EH (cell line): ENCODE measurements around the gene ELF5.

Experiments
- DNase-seq: peaks from one replicate; pipeline ENCODE4 v3.0.0-alpha.2; 2015; ENCODE audit warnings: low read depth

ELF5 gene

GRCh38 chr11:34513682-34514449 is at the start of gene ELF5:
Gene ELF5 (minus strand): TSS chr11:34513794. CDS start chr11:34505749, 8,045 bp downstream.
- DNase-seq, result no peak

DNA sequence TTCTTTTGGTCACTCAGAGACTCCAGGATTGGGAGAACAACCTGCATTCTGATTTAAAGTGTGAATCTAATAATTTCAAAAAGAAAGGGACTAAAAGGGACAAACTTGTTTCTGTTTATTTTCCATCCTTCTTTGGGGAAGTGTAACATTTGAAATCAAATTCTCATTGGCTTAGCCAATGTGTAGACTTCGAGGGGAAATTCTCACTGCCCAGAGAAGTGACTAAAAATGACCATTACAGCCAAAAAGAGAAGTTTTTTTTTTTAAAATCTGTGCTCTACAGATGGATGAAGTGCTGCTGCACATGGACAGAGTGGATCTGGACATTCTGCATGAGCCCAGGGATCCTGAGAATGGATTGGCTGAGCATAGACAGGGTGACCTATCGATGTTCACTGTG is 49.4 kb upstream of the ELF5 start:
- DNase-seq, result no peak

- no peak for DNase-seq
These were observed 46.9 kb upstream of the ELF5 start for GRCh38 chr11:34560511-34560910.

GRCh38 chr11:34558673-34559072 is 45.1 kb upstream of the ELF5 start:
- no peak for DNase-seq

GRCh38 chr11:34558211-34558610 is 44.6 kb upstream of the ELF5 start:
- no peak for DNase-seq

DNA sequence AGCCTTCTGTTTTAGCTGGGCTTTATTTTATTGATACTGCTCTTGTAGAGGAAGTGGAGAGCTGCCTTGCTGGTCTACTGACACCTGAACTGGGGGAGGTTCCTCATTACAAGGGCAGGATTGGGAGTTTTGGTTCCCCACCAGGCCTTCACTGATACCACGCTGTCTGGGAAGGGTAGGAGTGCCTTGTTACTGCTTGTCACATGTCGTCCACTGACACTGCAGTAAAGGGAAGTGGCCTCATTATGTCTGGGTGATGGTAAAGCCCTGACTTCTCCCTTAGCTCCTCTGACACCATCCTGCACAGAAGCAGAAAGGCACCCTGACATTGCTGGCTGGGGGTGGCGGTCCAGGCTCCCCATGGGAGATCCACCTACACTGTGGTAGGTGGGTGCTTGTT is 38.7 kb upstream of the ELF5 start:
- no peak for DNase-seq

GRCh38 chr11:34549271-34549670 is 35.7 kb upstream of the ELF5 start:
- DNase-seq, result no peak

- no peak for DNase-seq
These were observed 34.7 kb upstream of the ELF5 start for GRCh38 chr11:34548278-34548677.

DNA sequence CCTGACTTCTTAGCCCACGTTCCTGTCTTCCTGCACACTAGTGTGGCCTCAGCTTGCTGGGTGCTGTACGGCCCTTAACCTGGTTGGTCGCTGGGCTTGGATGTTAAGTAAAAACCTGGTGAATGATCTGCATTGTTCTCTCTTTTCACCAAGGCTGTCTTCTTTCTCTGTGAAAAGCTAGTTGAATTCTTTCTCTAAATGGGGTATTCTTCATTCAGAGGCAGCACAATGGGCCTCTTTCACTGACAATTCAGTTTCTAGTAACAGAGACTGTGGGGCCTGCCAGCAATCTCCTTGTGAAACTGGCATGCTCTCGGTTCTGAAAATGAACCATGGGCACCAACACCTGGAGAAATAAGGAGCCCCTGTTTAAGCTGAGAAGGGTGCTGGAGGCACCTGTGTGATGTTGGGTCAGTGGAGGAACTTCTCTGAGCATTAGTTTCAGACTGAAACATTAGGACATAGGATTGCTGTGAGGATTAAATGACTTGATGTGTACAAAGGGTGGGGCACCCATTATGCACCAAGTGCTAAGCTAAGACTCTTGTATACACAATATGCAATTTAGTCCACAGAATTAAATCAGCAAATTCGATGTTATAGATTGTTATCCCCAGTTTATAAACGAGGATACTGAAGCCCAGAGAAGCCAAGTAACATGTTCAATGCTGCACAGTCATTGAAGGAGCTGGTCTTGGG is 33.1 kb upstream of the ELF5 start:
- no peak for DNase-seq

DNA sequence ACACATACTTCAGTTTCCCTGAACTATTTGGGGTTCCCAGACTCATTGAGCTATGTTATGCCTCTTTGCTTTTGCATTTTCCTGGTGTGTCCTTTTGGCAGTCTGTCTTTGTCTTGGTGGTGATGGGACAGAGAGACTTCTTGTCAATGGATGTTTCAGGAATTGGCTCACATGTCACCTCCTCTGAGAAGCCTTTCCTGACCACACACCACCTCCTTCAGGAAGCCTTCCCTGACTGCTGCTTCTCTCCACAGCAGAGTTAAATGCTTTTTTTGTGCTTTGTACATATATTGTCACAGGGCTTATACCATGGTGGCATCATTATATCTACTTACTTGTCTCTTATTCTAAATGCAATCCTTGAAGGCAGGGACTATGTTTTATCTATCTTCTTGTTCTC is 28.5 kb upstream of the ELF5 start:
- DNase-seq, result no peak

DNA sequence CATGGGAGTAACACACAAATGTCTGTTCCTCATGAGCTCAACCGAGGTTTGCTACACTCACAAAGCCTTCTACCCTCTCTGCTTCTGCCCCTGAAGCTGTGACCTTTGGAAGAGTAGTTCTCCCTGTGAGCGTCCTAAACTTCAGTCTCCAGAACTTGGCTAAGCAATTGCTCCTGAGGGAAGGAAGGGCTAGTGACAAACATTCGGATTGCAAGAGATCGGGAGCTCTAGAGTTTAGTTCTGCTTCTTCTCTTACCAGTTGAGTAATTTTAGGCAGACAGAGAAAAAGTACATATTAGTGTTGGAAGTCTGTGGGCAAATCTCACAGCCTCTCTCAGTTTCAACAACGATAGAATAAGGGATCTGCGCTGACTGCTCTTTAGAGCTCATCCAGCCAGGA is 27.3 kb upstream of the ELF5 start:
- DNase-seq, result no peak

DNA sequence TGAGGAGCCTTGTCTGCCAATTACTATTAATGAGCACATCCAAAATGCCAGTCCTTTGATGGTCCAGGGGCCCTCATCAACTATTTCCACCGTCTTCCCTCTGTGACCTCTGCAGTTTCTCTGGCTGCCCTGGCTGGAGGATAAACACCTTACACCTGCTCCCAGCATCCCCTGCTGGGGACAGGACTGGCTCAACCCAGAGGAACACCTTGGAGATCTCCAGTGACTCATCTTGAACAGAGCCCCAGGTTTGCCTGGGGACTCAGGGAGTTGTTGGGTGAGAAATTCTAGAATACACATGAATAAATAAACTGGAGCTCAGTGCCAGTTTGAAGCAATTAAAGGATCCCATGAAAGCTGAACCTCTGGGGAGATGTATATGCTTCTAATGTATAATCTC is 24.0 kb upstream of the ELF5 start:
- no peak for DNase-seq

- DNase-seq, result no peak
These were observed 22.5 kb upstream of the ELF5 start for GRCh38 chr11:34536056-34536455.

DNA sequence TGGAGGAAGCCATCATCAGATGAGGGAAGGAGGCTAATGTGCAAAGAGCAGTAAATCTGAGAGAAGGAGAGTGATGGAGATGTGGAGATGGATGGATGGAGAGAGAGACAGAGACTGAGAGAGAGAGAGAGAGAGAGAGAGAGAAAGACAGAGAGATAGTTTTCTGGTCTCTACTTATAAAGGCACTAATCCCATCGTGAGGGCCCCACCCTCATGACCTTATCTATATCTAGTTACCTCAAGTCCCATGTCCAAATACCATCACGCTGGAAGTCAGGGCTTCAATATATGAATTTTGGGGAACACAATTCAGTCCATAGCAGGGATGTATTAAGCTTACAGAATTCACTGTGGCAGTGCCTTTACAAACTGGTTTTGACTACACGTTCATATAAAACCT is 21.2 kb upstream of the ELF5 start:
- no peak for DNase-seq

- no peak for DNase-seq
These were observed 18.1 kb upstream of the ELF5 start for GRCh38 chr11:34531663-34532062.

GRCh38 chr11:34530545-34531234 is 17.1 kb upstream of the ELF5 start:
- DNase-seq, result no peak

DNA sequence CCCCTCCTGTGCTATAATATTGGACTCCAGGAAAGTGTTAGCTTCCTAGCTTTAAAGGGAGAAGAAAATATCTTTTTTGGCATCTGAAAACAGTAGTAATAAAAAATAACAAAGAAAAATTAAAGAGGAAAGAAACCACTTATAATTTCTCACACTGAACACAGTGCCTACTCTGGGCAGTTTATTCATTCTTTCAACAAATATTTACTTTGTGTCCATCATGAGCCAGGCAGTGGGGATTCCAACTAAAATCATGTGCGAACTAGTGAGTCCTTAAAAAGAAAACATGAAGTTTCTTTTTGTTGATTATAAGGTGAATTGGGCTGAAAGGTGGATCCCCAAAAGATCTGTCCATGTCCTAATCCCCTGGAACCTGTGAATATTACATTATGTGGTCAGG is 16.0 kb upstream of the ELF5 start:
- no peak for DNase-seq

DNA sequence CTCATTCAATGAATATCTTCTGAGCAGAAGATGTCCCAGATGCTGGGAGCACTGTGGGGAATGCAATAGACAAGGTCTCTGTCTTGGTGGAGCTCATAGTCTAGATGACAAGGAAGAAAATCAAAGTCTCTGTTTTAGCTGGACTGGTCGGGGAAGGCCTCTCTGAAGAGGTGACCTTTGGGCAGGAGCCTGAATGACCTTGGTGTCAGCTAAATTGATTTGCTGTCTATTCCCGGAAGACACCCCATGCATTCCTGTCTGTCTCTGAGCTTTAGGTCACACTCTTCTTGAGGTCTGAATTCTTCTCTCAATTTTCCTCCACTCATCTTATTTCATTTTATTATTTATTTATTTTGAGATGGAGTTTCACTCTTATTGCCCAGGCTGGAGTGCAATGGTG is 14.5 kb upstream of the ELF5 start:
- DNase-seq, result no peak

- no peak for DNase-seq
These were observed 12.5 kb upstream of the ELF5 start for GRCh38 chr11:34525888-34526657.

GRCh38 chr11:34525098-34525497 is 11.5 kb upstream of the ELF5 start:
- no peak for DNase-seq

DNA sequence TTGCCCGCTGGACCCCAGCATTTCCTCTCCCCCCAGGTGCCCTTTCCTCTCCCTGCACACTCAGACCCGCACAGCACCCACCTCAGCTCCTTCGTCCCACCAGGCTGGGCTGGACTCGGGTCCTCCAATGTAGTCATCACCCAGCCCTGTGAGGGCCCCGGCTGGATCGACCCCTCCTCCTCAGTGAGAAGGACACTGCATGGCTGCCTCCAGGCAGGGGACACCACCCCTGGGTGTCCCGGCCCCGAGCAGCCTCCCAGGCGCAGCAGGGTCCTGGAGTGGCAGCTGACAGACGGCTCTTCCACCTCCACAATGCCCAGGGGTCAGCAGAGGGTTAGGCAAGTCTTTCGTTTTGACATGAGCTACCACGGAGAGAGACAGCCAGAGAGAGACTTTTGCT is 11.1 kb upstream of the ELF5 start:
- no peak for DNase-seq

- DNase-seq, result no peak
These were observed 9.5 kb upstream of the ELF5 start for GRCh38 chr11:34523053-34523452.
